Measurements from ENCODE around the gene ST6GAL1. TPM values are rescaled to one million over a fixed set of nuclear protein-coding genes. Genes with fewer than 3 reads are reported as not detected.
"Not testable (repeated sequence)": the region's sequence is repeated elsewhere in the genome, so short reads cannot be mapped to it uniquely, and the experiment has no call there.

ST6GAL1 gene
- total and polyA plus RNA-seq, 10 of the 15 experiments (the other 5 are each of a cell fraction or from before 2014, with no cell fraction given), result 74.2 to 248 (median 149) TPM

GRCh38 chr3:187023340-187023739 lies 93.0 kb downstream of the ST6GAL1 start:
- in situ Hi-C loops (cut with MboI); DNase-seq (ENCODE audit: low read depth, low spot score); H3K36me3 ChIP-seq (ENCODE audit: control insufficient read depth in 2 of 2, insufficient read depth in 2 of 2, low read length in 1 of 2); ATAC-seq; H2AFZ ChIP-seq (ENCODE audit: control insufficient read depth, low read depth, low read length); FAIRE-seq; H4K20me1 ChIP-seq (ENCODE audit: control insufficient read depth, insufficient read depth); H3K9me3 ChIP-seq (replicated peaks; ENCODE audit: control insufficient read depth, insufficient read depth, low read length); H3K27me3 ChIP-seq (replicated peaks in 1 of 2; ENCODE audit: control insufficient read depth in 2 of 2, insufficient read depth in 2 of 2, low read length in 1 of 2); BruUV-seq (replicated peaks): not testable (repeated sequence)
- peak overlapping the region; percentile 68 for H3K4me3 ChIP-seq
- peak overlapping the region; percentile 94 for H3K27ac ChIP-seq (ENCODE audit: control insufficient read depth, insufficient read depth)
- intact Hi-C loops (cut with micrococcal nuclease; ENCODE audit: unreplicated experiment), result loop anchor here (5.0 to 10.0 kb wide), 4 partner anchors 239 to 1089 kb away; partner anchors contain the start of genes EIF4A2, TBCCD1 and TRA2B
- H3K4me1 ChIP-seq (ENCODE audit: control insufficient read depth, insufficient read depth, low read length), result peaks cover 20% of the 10 kb centered on the region
- ChIA-PET CTCF (interaction anchor here (2.0 kb wide), 1 partner anchor 23 kb away, joined by 6 read pairs; no protein-coding TSS in a partner anchor), SMC1A (ENCODE audit: uncharacterized antibody, unreplicated experiment) (interaction anchor here (1.0 to 3.1 kb wide), 4 partner anchors 10 to 42 kb away, joined by 3 to 56 read pairs (median 5); no protein-coding TSS in a partner anchor), POLR2A (interaction anchor here (0.6 to 10.2 kb wide), 5 partner anchors 8 to 453 kb away, joined by 3 to 137 read pairs (median 4); no protein-coding TSS in a partner anchor), RAD21 (ENCODE audit: unreplicated experiment) (interaction anchor here (1.1 to 5.5 kb wide), 3 partner anchors 7 to 42 kb away, joined by 3 to 37 read pairs (median 35); no protein-coding TSS in a partner anchor)
- peaks cover 86% of the 10 kb centered on the region for H3K79me2 ChIP-seq (ENCODE audit: control insufficient read depth, insufficient read depth, low read length)
- H3K9ac ChIP-seq (ENCODE audit: control insufficient read depth, insufficient read depth, low read length), result peak overlapping the region; percentile 85; the same call in 1 of the 2 replicates
- TF ChIP-seq ZBTB33 (IDR thresholded peaks at IDR 0.05), result 0 out of 2 replicates have a peak, but pooled peaks have one; percentile 16
- peak; percentile 73 for TF ChIP-seq ZNF217 (IDR thresholded peaks at IDR 0.05)
- TF ChIP-seq SMARCA5 (IDR thresholded peaks at IDR 0.05), result peak; percentile 73
- TF ChIP-seq SMAD1 (IDR thresholded peaks at IDR 0.05; ENCODE audit: low read depth, partially characterized antibody), result peak; percentile 4
- peak; percentile 46; the same call in 1 of the 2 replicates for TF ChIP-seq BACH1 (IDR thresholded peaks at IDR 0.05; ENCODE audit: borderline replicate concordance)
- peak; percentile 78; the same call in 1 of the 2 replicates for TF ChIP-seq KDM1A (IDR thresholded peaks at IDR 0.05; ENCODE audit: borderline replicate concordance)
- TF ChIP-seq POLR2AphosphoS5 (IDR thresholded peaks at IDR 0.05; ENCODE audit: low read length), result peak; percentile 15; the same call in 1 of the 2 replicates
- peak overlapping the region; percentile 92 for H3K4me2 ChIP-seq (ENCODE audit: control insufficient read depth, insufficient read depth)
- 50% methylated on average over 2 of the region's 2 CpGs for WGBS (ENCODE audit: insufficient coverage, insufficient replicate concordance, low lambda C conversion rate, missing lambda C conversion rate)

Data from GM12878 (cell line).